CD14-positive monocyte (primary cell): Measurements from ENCODE around the gene CTSH. TPM values are rescaled to one million over a fixed set of nuclear protein-coding genes. Genes with fewer than 3 reads are reported as not detected.

Experiments used
- DNase-seq, 3 donors: peaks; one replicate each; pipeline ENCODE4 v3.0.0-alpha.2; 2011 to 2022
- H2AFZ ChIP-seq: 2 replicates; pipeline ENCODE4 v1.6.0; 2012; ENCODE audit warnings: mild to moderate bottlenecking, low read depth, low read length, inconsistent platforms; ENCODE audit not compliant: insufficient read depth, poor library complexity, severe bottlenecking
- H3K27ac ChIP-seq, 2 donors: 1 replicate in 1 of 2; 2 replicates in 1 of 2; pipeline ENCODE4 v1.5.1; 2012 to 2013; ENCODE audit warnings: low read length in 2 of 2, control low read depth in 1 of 2, inconsistent platforms in 1 of 2, low read depth in 1 of 2, mild to moderate bottlenecking in 1 of 2
- H3K27me3 ChIP-seq, 2 donors: one replicate each; pipeline versions ENCODE4 v1.6.0 to v1.6.1; 2011 to 2013; ENCODE audit warnings: low read length in 2 of 2; ENCODE audit not compliant: control insufficient read depth in 2 of 2, insufficient read depth in 2 of 2
- H3K36me3 ChIP-seq, 2 donors: replicated peaks in 1 of 2; 1 replicate in 1 of 2; 2 replicates in 1 of 2; pipeline versions ENCODE4 v1.5.1 to v1.6.1; 2012 to 2013; ENCODE audit warnings: low read length in 2 of 2, control low read depth in 1 of 2, inconsistent platforms in 1 of 2, mild to moderate bottlenecking in 1 of 2; ENCODE audit not compliant: insufficient read depth in 2 of 2, control insufficient read depth in 1 of 2
- H3K4me1 ChIP-seq, 2 donors: 1 replicate in 1 of 2; 2 replicates in 1 of 2; pipeline versions ENCODE4 v1.5.1 to v1.6.1; 2012 to 2013; ENCODE audit warnings: low read length in 2 of 2, control low read depth in 1 of 2, inconsistent platforms in 1 of 2, mild to moderate bottlenecking in 1 of 2, moderate library complexity in 1 of 2; ENCODE audit not compliant: insufficient read depth in 2 of 2, control insufficient read depth in 1 of 2
- H3K4me2 ChIP-seq: replicated peaks from 2 replicates; pipeline ENCODE3; 2012; ENCODE audit warnings: low read length, moderate library complexity, mild to moderate bottlenecking; ENCODE audit not compliant: poor library complexity, severe bottlenecking; ENCODE audit errors: extremely low read depth
- H3K4me3 ChIP-seq, 3 experiments: fragments of 200-600 bp in 1 of 3; sonication (generic) in 1 of 3; replicated peaks in 1 of 3; 1 replicate in 2 of 3; 2 replicates in 1 of 3; pipeline ENCODE4 v1.5.1; 2011 to 2013; ENCODE audit warnings: low read length in 3 of 3, mild to moderate bottlenecking in 3 of 3, control low read depth in 2 of 3, low read depth in 2 of 3, inconsistent platforms in 1 of 3, moderate library complexity in 1 of 3
- H3K79me2 ChIP-seq: 2 replicates; pipeline ENCODE4 v1.6.0; 2012; ENCODE audit warnings: mild to moderate bottlenecking, control low read depth, inconsistent platforms, low read length, moderate library complexity; ENCODE audit not compliant: insufficient read depth
- H3K9ac ChIP-seq: 2 replicates; pipeline ENCODE4 v1.6.0; 2017; ENCODE audit warnings: low read length, mild to moderate bottlenecking; ENCODE audit not compliant: insufficient read depth, poor library complexity, severe bottlenecking
- H3K9me3 ChIP-seq, 2 donors: replicated peaks in 1 of 2; 1 replicate in 1 of 2; 2 replicates in 1 of 2; pipeline versions ENCODE4 v1.5.1 to v1.6.1; 2012 to 2013; ENCODE audit warnings: low read length in 2 of 2, control low read depth in 1 of 2; ENCODE audit not compliant: control insufficient read depth in 1 of 2, insufficient read depth in 1 of 2
- H4K20me1 ChIP-seq: 2 replicates; pipeline ENCODE4 v1.6.0; 2012; ENCODE audit warnings: mild to moderate bottlenecking, low read length, control low read depth, moderate library complexity; ENCODE audit not compliant: insufficient read depth
- H3K27ac Mint-ChIP-seq, 7 donors: one replicate each; pipeline ENCODE4 v1.8.0; 2020; ENCODE audit warnings: mild to moderate bottlenecking in 7 of 7, mixed read lengths in 7 of 7, moderate library complexity in 6 of 7, inconsistent platforms in 2 of 7
- H3K27me3 Mint-ChIP-seq, 3 donors: one replicate each; pipeline ENCODE4 v1.8.0; 2021 to 2022; ENCODE audit warnings: low read depth in 3 of 3, mild to moderate bottlenecking in 3 of 3, mixed read lengths in 3 of 3, moderate library complexity in 3 of 3, inconsistent platforms in 1 of 3
- H3K36me3 Mint-ChIP-seq, 2 donors: one replicate each; pipeline ENCODE4 v1.8.0; 2020; ENCODE audit warnings: mixed read lengths in 2 of 2, inconsistent platforms in 1 of 2, mild to moderate bottlenecking in 1 of 2
- H3K4me1 Mint-ChIP-seq: one replicate; pipeline ENCODE4 v1.8.0; 2020; ENCODE audit warnings: mild to moderate bottlenecking, mixed read lengths
- H3K4me3 Mint-ChIP-seq, 2 donors: one replicate each; pipeline ENCODE4 v1.8.0; 2020; ENCODE audit warnings: mild to moderate bottlenecking in 2 of 2, mixed read lengths in 2 of 2, moderate library complexity in 1 of 2
- H3K9me3 Mint-ChIP-seq, 7 donors: one replicate each; pipeline ENCODE4 v1.8.0; 2020 to 2022; ENCODE audit warnings: mixed read lengths in 7 of 7, mild to moderate bottlenecking in 6 of 7, moderate library complexity in 6 of 7, inconsistent platforms in 2 of 7
- CTCF ChIP-seq: fragments of 200-600 bp; IDR thresholded peaks from one replicate; pipeline ENCODE4 v1.8.0; 2022; ENCODE audit warnings: antibody characterized with exemption, mild to moderate bottlenecking
- WGBS: methylation state at CpG from one replicate; pipeline ENCODE4 v1.1.5; 2013; ENCODE audit warnings: missing lambda C conversion rate; ENCODE audit not compliant: insufficient coverage; 5-methylcytosine and 5-hydroxymethylcytosine counted together
- intact Hi-C, 2 donors: fragments of 100-400 bp; cut with micrococcal nuclease; formaldehyde crosslinking; loops; one replicate each; pipeline versions ENCODE4 v1.15.0 to v1.15.1; 2023
- polyA plus RNA-seq, 3 donors: library from polyadenylated mRNA; depleted of rRNA in 1 of 3; unstranded in 2 of 3; stranded (reverse) in 1 of 3; fragments of 300-500 nt in 2 of 3; fragments of >200 nt in 1 of 3; fragmentation: Illumina TruSeq in 2 of 3; gene quantifications; 1 replicate in 2 of 3; 2 replicates in 1 of 3; pipeline ENCODE4 v1.2.3, GENCODE V29; 2012 to 2021

The CTSH gene
- polyA plus RNA-seq, 3 donors: 555 to 884 (median 756) TPM

- H3K4me3 ChIP-seq: no peak overlapping the region
- peaks cover 33 to 41% of the 10 kb centered on the region in 2 donors for H3K4me1 ChIP-seq
- peaks cover 60 to 82% of the 10 kb centered on the region in 2 donors for H3K36me3 ChIP-seq
- peak in 1 of 3 donors; percentile 28 for DNase-seq
- H2AFZ ChIP-seq: no peak overlapping the region
- H3K27me3 Mint-ChIP-seq: no peaks in the 10 kb centered on the region
- H3K9me3 ChIP-seq: no peaks in the 10 kb centered on the region
- intact Hi-C loops: no loop called here
- H3K4me3 Mint-ChIP-seq: no peak overlapping the region
- H3K27ac ChIP-seq: peak overlapping the region; percentile 24 to 70
- peaks cover 0 to 4% (median 0%) of the 10 kb centered on the region in 7 donors for H3K9me3 Mint-ChIP-seq
- H3K36me3 Mint-ChIP-seq: peaks cover 70 to 84% of the 10 kb centered on the region in 2 donors
- H4K20me1 ChIP-seq: peaks cover 66% of the 10 kb centered on the region
- H3K4me1 Mint-ChIP-seq: peaks cover 34% of the 10 kb centered on the region
- TF ChIP-seq CTCF: no peak
- no peak overlapping the region for H3K9ac ChIP-seq
- H3K4me2 ChIP-seq: no peak overlapping the region
- H3K79me2 ChIP-seq: peaks cover 37% of the 10 kb centered on the region
- H3K27ac Mint-ChIP-seq: peak overlapping the region in 5 of 7 donors; percentile 57 to 77 (median 63)
- 78% methylated on average over 14 of the region's 14 CpGs for WGBS
- H3K27me3 ChIP-seq: no peaks in the 10 kb centered on the region
These were observed 22.9 kb downstream of the CTSH start for GRCh38 chr15:78921940-78922339.

- Histone ChIP-seq H3K4me3 (no peak overlapping the region), H3K36me3 (peaks cover 56 to 78% of the 10 kb centered on the region in 2 donors), H3K79me2 (peaks cover 37% of the 10 kb centered on the region), H3K4me1 (peaks cover 33 to 41% of the 10 kb centered on the region in 2 donors), H3K27ac (peak overlapping the region; percentile 24 to 70), H3K9ac (no peak overlapping the region), H2AFZ (no peak overlapping the region), H3K27me3 (no peaks in the 10 kb centered on the region), H4K20me1 (peaks cover 61% of the 10 kb centered on the region), H3K4me2 (no peak overlapping the region), H3K9me3 (no peaks in the 10 kb centered on the region)
- H3K27me3 Mint-ChIP-seq: no peaks in the 10 kb centered on the region
- 70% methylated on average over 4 of the region's 6 CpGs for WGBS
- intact Hi-C loops: no loop called here
- H3K9me3 Mint-ChIP-seq: peaks cover 0 to 4% (median 0%) of the 10 kb centered on the region in 7 donors
- no peak for TF ChIP-seq CTCF
- H3K4me1 Mint-ChIP-seq: peaks cover 34% of the 10 kb centered on the region
- H3K27ac Mint-ChIP-seq: peak overlapping the region in 6 of 7 donors; percentile 30 to 78 (median 67)
- DNase-seq: no peak
- no peak overlapping the region for H3K4me3 Mint-ChIP-seq
- peaks cover 69 to 83% of the 10 kb centered on the region in 2 donors for H3K36me3 Mint-ChIP-seq
These were observed 23.3 kb downstream of the CTSH start for GRCh38 chr15:78921517-78921916.
